ENCODE results near the gene SNAI3.

The SNAI3 gene

GRCh38 chr16:88665148-88665547 lies 21.2 kb downstream of the SNAI3 start:
- DNase-seq: no peak

- DNase-seq: peak; percentile 92
Observed at GRCh38 chr16:88662843-88663606, 23.3 kb downstream of the SNAI3 start, which contains the start of gene MVD. MVD (minus strand) TSS chr16:88663091; CDS start chr16:88663080, 11 bp downstream.

GRCh38 chr16:88662222-88662842 lies 24.0 kb downstream of the SNAI3 start:
- DNase-seq: no peak

GRCh38 chr16:88661468-88661867 lies 24.8 kb downstream of the SNAI3 start:
- DNase-seq: no peak

- no peak for DNase-seq
Observed at GRCh38 chr16:88659160-88659559, 27.1 kb downstream of the SNAI3 start.

GRCh38 chr16:88658714-88659113 lies 27.6 kb downstream of the SNAI3 start:
- DNase-seq: no peak

- DNase-seq: no peak
Observed at GRCh38 chr16:88657371-88657770, 28.9 kb downstream of the SNAI3 start.

GRCh38 chr16:88656291-88656980 lies 29.9 kb downstream of the SNAI3 start:
- DNase-seq: peak; percentile 4

- DNase-seq: peak; percentile 1
Observed at GRCh38 chr16:88655733-88656281, 30.5 kb downstream of the SNAI3 start.

GRCh38 chr16:88655053-88655732 lies 31.1 kb downstream of the SNAI3 start:
- DNase-seq: no peak

- DNase-seq: no peak
Observed at GRCh38 chr16:88654363-88655052, 31.8 kb downstream of the SNAI3 start.

- no peak for DNase-seq
Observed at GRCh38 chr16:88653596-88654362, 32.5 kb downstream of the SNAI3 start.

- no peak for DNase-seq
Observed at GRCh38 chr16:88653101-88653500, 33.2 kb downstream of the SNAI3 start.

GRCh38 chr16:88652762-88653063 lies 33.6 kb downstream of the SNAI3 start:
- no peak for DNase-seq

- DNase-seq: no peak
Observed at GRCh38 chr16:88651989-88652761, 34.1 kb downstream of the SNAI3 start.

- DNase-seq: peak; percentile 68
Observed at GRCh38 chr16:88651276-88651988, 34.9 kb downstream of the SNAI3 start.

GRCh38 chr16:88650749-88651275 lies 35.5 kb downstream of the SNAI3 start, which contains the start of gene CYBA:
CYBA (minus strand) TSS chr16:88651053; CDS start chr16:88651013, 40 bp downstream.
- peak; percentile 34 for DNase-seq

- no peak for DNase-seq
Observed at GRCh38 chr16:88649924-88650748, 36.2 kb downstream of the SNAI3 start.

Data from kidney glomerular epithelial cell (primary cell).